Measurements from ENCODE around the gene GBA2. TPM values are rescaled to one million over a fixed set of nuclear protein-coding genes. Genes with fewer than 3 reads are reported as not detected.
A peak's percentile ranks its signal among the peaks of the same experiment; 100 is the strongest.

The GBA2 gene
- total RNA-seq, 1 donor from 2014 or later: 44.8 TPM

GRCh38 chr9:35763181-35763580 lies 14.2 kb upstream of the GBA2 start:
- H3K27me3 Mint-ChIP-seq (ENCODE audit: insufficient read depth, low read depth): no peaks in the 10 kb centered on the region
- Histone ChIP-seq H3K27me3 (no peaks in the 10 kb centered on the region), H3K27ac (peak overlapping the region; percentile 69), H4K20me1 (ENCODE audit: low read depth) (peaks cover 13% of the 10 kb centered on the region), H3K79me2 (ENCODE audit: low read depth) (peaks cover 74% of the 10 kb centered on the region), H3F3A (ENCODE audit: low read depth) (peaks cover 18% of the 10 kb centered on the region), H2AFZ (replicated peaks) (no peak overlapping the region), H3K9ac (no peak overlapping the region), H3K9me3 (ENCODE audit: low read depth) (no peaks in the 10 kb centered on the region), H3K4me2 (peak overlapping the region; percentile 53), H3K4me1 (peaks cover 25% of the 10 kb centered on the region), H3K36me3 (no peaks in the 10 kb centered on the region), H3K4me3 (no peak overlapping the region)
- TF ChIP-seq CTCF (IDR thresholded peaks at IDR 0.05) (no peak), EZH2 (IDR thresholded peaks at IDR 0.05) (no peak), EZH2phosphoT487 (IDR thresholded peaks at IDR 0.05) (no peak)
- no peak overlapping the region for H3K27ac Mint-ChIP-seq
- H3K36me3 Mint-ChIP-seq: peaks cover 2% of the 10 kb centered on the region
- H3K9me3 Mint-ChIP-seq: no peaks in the 10 kb centered on the region
- peaks cover 16% of the 10 kb centered on the region for H3K4me1 Mint-ChIP-seq
- DNase-seq (ENCODE audit: low spot score): no peak
- H3K4me3 Mint-ChIP-seq: no peak overlapping the region

GRCh38 chr9:35760651-35761050 lies 11.6 kb upstream of the GBA2 start:
- no peaks in the 10 kb centered on the region for H3K27me3 Mint-ChIP-seq (ENCODE audit: insufficient read depth, low read depth)
- H3K27ac Mint-ChIP-seq: no peak overlapping the region
- Histone ChIP-seq H2AFZ (replicated peaks) (no peak overlapping the region), H3K27ac (no peak overlapping the region), H3K79me2 (ENCODE audit: low read depth) (peaks cover 80% of the 10 kb centered on the region), H3K9me3 (ENCODE audit: low read depth) (no peaks in the 10 kb centered on the region), H3K4me2 (no peak overlapping the region), H3K4me3 (no peak overlapping the region), H3K27me3 (no peaks in the 10 kb centered on the region), H3K4me1 (peaks cover 32% of the 10 kb centered on the region), H4K20me1 (ENCODE audit: low read depth) (peaks cover 11% of the 10 kb centered on the region), H3K36me3 (no peaks in the 10 kb centered on the region), H3K9ac (no peak overlapping the region), H3F3A (ENCODE audit: low read depth) (peaks cover 43% of the 10 kb centered on the region)
- H3K4me3 Mint-ChIP-seq: no peak overlapping the region
- peaks cover 27% of the 10 kb centered on the region for H3K4me1 Mint-ChIP-seq
- TF ChIP-seq EZH2 (IDR thresholded peaks at IDR 0.05) (no peak), EZH2phosphoT487 (IDR thresholded peaks at IDR 0.05) (no peak), CTCF (IDR thresholded peaks at IDR 0.05) (no peak)
- no peaks in the 10 kb centered on the region for H3K9me3 Mint-ChIP-seq
- peaks cover 5% of the 10 kb centered on the region for H3K36me3 Mint-ChIP-seq
- no peak for DNase-seq (ENCODE audit: low spot score)

- H3K9me3 ChIP-seq (ENCODE audit: low read depth): no peaks in the 10 kb centered on the region
- H4K20me1 ChIP-seq (ENCODE audit: low read depth): peaks cover 11% of the 10 kb centered on the region
- H3K79me2 ChIP-seq (ENCODE audit: low read depth): peaks cover 71% of the 10 kb centered on the region
- DNase-seq (ENCODE audit: low spot score): no peak
- H2AFZ ChIP-seq (replicated peaks): no peak overlapping the region
- H3K27ac Mint-ChIP-seq: no peak overlapping the region
- TF ChIP-seq EZH2phosphoT487 (IDR thresholded peaks at IDR 0.05): no peak
- TF ChIP-seq EZH2 (IDR thresholded peaks at IDR 0.05): no peak
- TF ChIP-seq CTCF (IDR thresholded peaks at IDR 0.05): no peak
- H3K9me3 Mint-ChIP-seq: no peaks in the 10 kb centered on the region
- H3K27me3 Mint-ChIP-seq (ENCODE audit: insufficient read depth, low read depth): no peaks in the 10 kb centered on the region
- H3K9ac ChIP-seq: no peak overlapping the region
- H3K36me3 Mint-ChIP-seq: peaks cover 12% of the 10 kb centered on the region
- peaks cover 32% of the 10 kb centered on the region for H3K4me1 ChIP-seq
- H3K4me2 ChIP-seq: no peak overlapping the region
- H3F3A ChIP-seq (ENCODE audit: low read depth): peaks cover 42% of the 10 kb centered on the region
- H3K4me3 ChIP-seq: no peak overlapping the region
- H3K36me3 ChIP-seq: no peaks in the 10 kb centered on the region
- peaks cover 27% of the 10 kb centered on the region for H3K4me1 Mint-ChIP-seq
- H3K27ac ChIP-seq: no peak overlapping the region
- no peak overlapping the region for H3K4me3 Mint-ChIP-seq
- no peaks in the 10 kb centered on the region for H3K27me3 ChIP-seq
Measured at GRCh38 chr9:35759795-35760194, 10.8 kb upstream of the GBA2 start.
